ENCODE measurements around the gene GRIP2.

GRIP2 gene

GRCh38 chr3:14549256-14549919 lies 9.2 kb upstream of the GRIP2 start:
- POLR2A ChIA-PET (ENCODE audit: low non-redundant PET): no interaction called here
- H3K27ac ChIP-seq: no peak overlapping the region
- CTCF ChIA-PET: interaction anchor here (0.5 to 0.9 kb wide), 3 partner anchors 23 to 346 kb away, joined by 3 read pairs; no protein-coding TSS in a partner anchor
- DNase-seq (ENCODE audit: low spot score): peak; percentile 9
- TF ChIP-seq, protein P1, sequence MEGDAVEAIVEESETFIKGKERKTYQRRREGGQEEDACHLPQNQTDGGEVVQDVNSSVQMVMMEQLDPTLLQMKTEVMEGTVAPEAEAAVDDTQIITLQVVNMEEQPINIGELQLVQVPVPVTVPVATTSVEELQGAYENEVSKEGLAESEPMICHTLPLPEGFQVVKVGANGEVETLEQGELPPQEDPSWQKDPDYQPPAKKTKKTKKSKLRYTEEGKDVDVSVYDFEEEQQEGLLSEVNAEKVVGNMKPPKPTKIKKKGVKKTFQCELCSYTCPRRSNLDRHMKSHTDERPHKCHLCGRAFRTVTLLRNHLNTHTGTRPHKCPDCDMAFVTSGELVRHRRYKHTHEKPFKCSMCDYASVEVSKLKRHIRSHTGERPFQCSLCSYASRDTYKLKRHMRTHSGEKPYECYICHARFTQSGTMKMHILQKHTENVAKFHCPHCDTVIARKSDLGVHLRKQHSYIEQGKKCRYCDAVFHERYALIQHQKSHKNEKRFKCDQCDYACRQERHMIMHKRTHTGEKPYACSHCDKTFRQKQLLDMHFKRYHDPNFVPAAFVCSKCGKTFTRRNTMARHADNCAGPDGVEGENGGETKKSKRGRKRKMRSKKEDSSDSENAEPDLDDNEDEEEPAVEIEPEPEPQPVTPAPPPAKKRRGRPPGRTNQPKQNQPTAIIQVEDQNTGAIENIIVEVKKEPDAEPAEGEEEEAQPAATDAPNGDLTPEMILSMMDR (conservative IDR thresholded peaks at IDR 0.05; ENCODE audit: low read depth): 0 out of 2 replicates have a peak, but pooled peaks have one; percentile 14

DNA sequence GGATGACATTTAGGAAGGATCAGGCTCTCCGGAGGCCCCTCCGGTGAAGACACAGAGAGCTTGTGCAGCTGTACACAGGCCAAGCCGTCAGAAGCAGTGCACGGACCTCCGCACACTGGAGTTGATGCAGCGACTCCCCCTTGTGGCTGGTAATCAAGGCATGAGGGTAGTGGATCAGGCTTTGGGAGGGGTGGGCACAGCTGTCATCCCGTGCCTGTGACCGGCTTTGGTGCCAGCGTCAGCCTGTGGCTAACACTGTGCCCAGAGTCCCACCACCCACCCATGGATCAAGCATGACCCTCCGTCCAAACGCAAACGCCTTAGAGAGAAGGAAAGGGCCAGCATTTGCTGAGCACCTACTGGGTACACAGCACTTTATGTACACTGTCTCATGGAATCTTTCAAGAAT lies 8.2 kb upstream of the GRIP2 start:
- ChIA-PET POLR2A (ENCODE audit: low non-redundant PET) (no interaction called here), CTCF (interaction anchor here (0.6 kb wide), 2 partner anchors 41 to 988 kb away, joined by 3 to 4 read pairs; no protein-coding TSS in a partner anchor)
- no peak overlapping the region for H3K27ac ChIP-seq
- TF ChIP-seq, protein P1 (conservative IDR thresholded peaks at IDR 0.05; ENCODE audit: low read depth): peak; percentile 35
- DNase-seq (ENCODE audit: low spot score): peak; percentile 31

DNA sequence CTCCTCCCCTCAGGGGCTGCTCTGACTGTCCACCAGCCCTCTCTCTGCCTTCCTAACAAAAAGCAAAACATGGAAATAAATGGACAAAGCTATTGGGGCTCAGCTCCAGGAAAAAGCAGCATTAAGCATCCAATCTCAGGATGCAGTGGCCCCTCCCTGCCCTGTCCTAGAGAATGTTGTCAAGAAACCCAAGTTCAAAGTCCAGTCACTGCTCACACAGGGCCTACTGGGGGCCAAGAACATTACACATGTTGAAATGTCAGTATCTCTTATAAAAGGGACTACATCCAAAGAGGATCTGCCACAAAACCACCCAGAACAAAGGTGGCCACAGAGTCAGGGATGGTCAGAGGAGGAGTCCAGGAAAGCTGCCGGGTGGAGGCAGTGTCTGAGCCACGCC lies 7.6 kb upstream of the GRIP2 start:
- ChIA-PET CTCF (interaction anchor here (0.6 to 1.8 kb wide), 5 partner anchors 41 to 1331 kb away, joined by 3 to 4 read pairs (median 4); no protein-coding TSS in a partner anchor), POLR2A (ENCODE audit: low non-redundant PET) (no interaction called here)
- H3K27ac ChIP-seq: no peak overlapping the region
- no peak for DNase-seq (ENCODE audit: low spot score)
- TF ChIP-seq, protein P1 (conservative IDR thresholded peaks at IDR 0.05; ENCODE audit: low read depth): no peak

DNA sequence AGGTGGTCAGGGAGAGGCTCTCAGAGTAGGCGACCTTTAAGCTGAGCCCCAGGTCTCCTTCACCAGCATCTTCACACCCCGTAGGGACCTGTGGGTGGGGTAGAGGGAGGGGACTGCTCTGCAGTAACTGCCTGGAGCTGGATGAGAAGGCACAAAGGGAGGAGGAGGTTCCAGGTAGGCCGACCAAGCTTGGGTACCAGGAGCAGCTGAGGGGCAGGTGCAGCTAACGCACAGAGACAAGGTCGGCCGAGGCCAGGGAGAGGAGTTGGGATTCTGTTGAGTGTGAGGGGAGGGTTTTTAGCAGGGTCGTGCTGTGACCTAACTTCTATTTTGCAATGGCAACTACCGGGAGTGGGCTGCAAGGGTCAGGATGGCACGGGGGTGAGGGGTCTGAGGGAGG lies 5.9 kb upstream of the GRIP2 start:
- TF ChIP-seq, protein P1 (conservative IDR thresholded peaks at IDR 0.05; ENCODE audit: low read depth): no peak
- POLR2A ChIA-PET (ENCODE audit: low non-redundant PET): no interaction called here
- CTCF ChIA-PET: interaction anchor here (1.8 kb wide), 1 partner anchor 59 kb away, joined by 4 read pairs; no protein-coding TSS in a partner anchor
- no peak overlapping the region for H3K27ac ChIP-seq
- no peak for DNase-seq (ENCODE audit: low spot score)

- ChIA-PET CTCF (no interaction called here), POLR2A (ENCODE audit: low non-redundant PET) (no interaction called here)
- DNase-seq (ENCODE audit: low spot score): no peak
- H3K27ac ChIP-seq: no peak overlapping the region
- TF ChIP-seq, protein P1 (conservative IDR thresholded peaks at IDR 0.05; ENCODE audit: low read depth): no peak
Measured at GRCh38 chr3:14545251-14545635, 5.1 kb upstream of the GRIP2 start.

DNA sequence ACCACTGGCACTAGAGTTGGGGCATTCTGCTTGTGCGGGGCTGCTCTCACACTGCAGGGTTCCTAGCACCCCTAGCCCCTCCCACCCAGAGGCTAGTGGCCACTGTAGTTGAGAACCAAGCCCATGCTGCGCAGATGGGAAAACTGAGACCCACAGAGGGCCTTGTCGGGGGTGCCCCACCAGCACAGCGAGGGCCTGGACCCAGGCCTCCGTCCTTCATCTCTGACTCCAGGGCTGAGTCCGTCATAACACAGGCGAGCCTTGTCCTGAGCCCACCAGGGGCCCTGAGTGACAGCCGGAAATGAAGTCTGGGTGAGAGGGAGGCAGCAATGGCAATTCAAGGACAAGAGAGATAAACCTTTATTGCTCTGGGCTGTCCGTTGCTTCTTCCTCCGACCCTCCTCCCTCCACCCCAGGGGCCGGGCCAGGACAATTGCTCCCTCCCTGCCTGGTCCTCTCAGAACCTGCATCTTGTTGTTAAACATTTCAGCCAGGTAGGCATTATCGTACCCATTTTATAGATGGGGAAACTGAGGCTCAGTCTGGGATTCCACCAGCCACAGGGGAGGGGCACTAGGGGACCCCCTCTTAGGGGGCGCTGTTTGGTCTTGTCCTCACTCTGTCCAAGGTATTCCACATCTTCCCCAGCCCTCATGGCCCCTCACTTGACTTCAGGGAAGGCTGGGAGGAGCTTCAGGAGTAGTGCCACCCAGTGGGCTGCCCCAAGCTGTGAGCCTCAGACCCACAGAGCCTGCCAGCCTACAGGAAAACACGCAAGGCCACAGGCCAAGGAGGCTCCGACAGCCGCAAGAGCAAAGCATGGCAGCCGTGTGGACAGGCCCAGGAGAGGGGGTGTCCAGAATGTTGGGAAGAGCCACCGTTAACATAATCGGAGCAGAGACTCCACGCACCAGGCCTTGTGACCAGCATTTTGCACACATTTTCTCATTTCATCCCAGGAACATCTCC lies 4.4 kb upstream of the GRIP2 start:
- POLR2A ChIA-PET (ENCODE audit: low non-redundant PET): no interaction called here
- no peak for DNase-seq (ENCODE audit: low spot score)
- no peak overlapping the region for H3K27ac ChIP-seq
- CTCF ChIA-PET: no interaction called here
- TF ChIP-seq, protein P1 (conservative IDR thresholded peaks at IDR 0.05; ENCODE audit: low read depth): no peak
